Limb (tissue), 2 donors: Measurements from ENCODE around the gene FAM114A1.
A peak's percentile ranks its signal among the peaks of the same experiment; 100 is the strongest.
"Not testable (repeated sequence)": the region's sequence is repeated elsewhere in the genome, so short reads cannot be mapped to it uniquely, and the experiment has no call there.

ENCODE experiments used
- DNase-seq, 2 donors: peaks; one replicate each; pipeline ENCODE4 v3.0.0-alpha.2; 2016; ENCODE audit errors: extremely low spot score in 2 of 2

The FAM114A1 gene

DNA sequence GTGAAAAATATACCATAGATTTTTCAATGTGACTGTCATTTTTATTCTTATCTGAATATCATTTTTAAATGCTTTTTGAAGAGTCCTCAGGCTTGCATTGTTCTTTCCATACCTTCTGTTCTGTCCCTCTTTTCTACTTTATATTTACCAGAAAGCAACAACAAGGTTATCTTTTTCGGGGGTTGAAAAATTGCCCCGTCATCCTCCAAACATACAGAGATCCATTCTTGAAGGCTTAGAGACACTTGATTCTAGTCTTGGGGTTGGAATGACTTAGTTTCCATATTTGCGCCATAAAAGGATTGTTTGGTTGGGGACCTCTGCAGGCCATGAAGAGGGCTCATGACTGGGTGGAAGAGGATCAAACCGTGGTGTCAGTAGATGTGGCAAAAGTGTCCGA is 63.5 kb downstream of the FAM114A1 start:
- no peak for DNase-seq

DNA sequence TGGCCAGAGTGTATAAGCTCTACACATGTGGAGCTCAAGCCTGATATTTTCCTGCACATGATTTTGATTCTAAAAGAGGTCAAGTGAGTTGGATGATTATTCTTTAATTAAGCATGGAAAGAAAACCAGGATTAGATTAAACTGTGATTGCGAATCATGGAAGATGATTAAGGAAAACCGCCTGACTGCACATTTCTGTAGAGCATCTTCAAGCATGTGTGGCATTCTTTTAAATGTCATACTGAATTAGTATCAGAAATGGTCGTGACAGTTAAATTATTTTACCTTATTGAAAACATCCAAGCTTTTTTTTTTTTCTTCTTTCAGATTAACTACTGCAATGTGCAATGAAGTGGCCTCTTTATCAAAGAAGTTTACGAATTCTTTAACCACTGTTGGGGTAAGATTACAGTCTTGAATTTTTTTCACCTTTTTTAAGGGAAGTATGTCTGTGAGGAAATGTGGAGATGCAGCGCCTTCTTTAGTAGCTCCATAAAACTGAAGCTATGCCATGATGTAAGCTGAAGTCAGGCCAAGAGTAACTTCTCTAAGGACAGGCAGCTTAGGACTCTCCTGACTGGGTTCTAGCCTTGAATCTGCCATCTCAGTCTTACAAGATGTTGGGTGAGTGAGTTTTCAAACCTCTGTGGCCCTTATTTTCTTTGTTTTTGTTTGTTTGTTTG is 67.9 kb downstream of the FAM114A1 start:
- no peak for DNase-seq

DNA sequence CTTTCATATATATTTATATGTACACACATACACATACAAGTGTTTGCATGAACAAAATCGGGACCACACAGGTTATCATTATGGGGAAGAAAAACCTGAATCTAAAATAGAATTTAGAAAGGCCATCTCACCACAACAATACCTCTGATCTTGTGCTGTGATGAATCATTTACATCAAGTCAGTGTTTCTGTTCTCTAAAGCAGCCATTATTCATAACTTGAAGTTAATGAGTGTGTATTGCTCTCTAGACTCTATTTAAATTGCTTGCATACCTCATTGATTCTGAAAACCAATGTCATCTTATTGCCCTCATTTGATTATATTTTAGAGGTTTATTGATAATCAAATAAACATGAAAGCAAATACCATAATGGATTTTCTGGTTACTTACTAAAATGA is 71.6 kb downstream of the FAM114A1 start:
- no peak for DNase-seq

DNA sequence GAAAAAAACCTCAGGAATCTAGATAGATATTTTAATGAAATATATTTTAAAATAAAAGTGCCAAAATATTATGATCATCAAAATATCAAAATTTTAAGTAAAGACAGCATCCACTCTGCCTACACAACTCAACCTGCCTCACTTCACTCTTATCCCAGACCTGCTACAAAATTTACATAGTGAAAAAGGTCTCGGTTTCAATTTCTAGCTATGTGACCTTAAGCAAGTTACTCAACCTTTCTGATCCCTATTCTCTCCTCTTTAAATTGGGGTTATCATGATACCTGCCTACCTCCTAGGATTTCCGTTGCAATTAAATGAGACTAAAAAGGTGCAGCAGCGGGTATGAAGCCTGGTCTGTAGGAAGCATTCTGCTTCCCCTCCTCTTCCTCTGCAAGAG is 72.9 kb downstream of the FAM114A1 start:
- DNase-seq, result no peak

DNA sequence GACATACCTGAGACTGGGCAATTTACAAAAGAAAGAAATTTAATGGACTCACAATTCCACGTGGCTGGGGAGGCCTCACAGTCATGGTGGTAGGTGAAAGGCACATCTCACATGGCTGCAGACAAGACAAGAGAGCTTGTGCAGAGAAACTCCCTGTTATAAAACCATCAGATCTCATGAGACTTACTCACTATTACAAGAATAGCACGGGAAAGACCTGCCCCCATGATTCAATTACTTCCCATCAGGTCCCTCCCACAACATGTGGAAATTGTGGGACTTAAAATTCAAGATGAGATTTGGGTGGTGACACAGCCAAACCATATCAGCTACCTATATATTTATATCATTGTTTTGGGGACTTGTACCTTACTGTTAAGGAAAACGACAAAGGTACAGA is 74.3 kb downstream of the FAM114A1 start:
- DNase-seq, result not testable (repeated sequence)

DNA sequence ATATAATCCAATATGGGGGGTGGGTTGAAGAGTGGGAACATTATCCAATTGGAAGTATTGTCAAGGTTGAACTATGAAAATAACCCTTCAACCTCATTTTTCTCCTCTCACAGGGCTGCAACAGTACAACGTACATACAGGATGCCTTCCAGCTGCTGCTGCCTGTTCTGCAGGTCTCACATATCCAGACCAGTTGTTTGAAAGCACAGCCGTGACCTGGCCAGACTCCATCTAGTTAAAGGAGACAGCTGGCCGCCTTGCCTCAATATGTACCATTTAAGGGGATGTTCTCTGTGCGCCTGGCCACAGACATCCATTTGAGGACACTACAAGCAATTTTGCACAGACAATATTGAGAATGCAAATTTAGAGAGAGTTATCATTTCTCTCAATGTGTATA is 75.7 kb downstream of the FAM114A1 start:
- DNase-seq, result peak; percentile 58 to 80

DNA sequence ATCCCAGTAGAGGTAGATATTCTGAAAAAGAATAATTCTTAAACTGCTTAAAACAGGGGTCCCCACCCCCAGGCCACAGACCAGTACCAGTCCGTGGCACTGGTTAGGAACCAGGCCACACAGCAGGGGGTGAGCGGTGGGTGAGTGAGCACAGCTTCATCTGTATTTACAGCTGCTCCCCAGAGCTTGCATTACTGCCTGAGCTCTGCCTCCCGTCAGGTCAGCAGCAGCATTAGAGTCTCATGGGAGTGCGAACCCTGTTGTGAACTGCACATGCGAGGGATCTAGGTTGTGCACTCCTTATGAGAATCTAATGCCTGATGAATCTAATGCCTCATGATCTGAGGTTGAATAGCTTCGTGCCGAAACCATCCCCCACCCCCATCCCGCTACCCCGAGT is 76.8 kb downstream of the FAM114A1 start:
- no peak for DNase-seq

DNA sequence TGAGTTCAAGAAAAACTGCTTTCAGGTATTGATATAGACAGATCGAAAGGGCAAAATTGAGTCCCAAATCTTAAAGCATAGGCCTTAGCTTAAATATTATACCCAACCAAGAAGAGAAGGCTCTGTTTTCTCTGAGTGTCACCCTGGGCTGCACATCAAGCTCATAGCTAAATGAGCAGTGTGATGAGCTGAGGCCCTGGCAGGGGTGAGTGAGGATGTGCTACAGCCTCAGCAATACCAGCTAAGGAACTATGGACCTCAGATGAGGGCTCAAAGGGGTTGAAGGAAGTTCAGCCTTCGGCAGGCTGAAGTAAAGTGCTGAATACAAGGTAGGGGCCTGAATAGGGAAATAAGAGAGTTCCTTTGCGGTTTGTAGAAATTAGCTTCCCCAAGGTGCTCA is 79.3 kb downstream of the FAM114A1 start:
- DNase-seq, result no peak

DNA sequence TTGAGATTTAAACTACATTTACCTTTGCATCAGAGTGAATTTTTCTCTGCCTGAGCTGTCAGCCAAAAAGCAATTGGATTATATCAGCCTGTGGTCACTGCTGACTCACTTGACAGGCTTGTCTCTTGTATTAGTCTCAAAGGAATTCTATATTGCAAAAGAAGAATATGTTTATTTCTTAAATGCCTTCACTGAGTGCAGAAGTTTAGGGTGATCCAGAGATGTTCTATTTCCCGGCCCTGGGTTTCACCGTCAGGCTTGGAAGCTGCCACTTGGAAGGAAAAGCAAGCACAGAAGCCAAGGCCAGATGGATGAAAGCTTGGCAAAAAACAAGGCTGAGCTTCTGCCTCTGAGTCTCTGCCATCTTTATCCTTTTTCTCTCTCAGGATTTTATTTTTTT is 80.9 kb downstream of the FAM114A1 start:
- no peak for DNase-seq

DNA sequence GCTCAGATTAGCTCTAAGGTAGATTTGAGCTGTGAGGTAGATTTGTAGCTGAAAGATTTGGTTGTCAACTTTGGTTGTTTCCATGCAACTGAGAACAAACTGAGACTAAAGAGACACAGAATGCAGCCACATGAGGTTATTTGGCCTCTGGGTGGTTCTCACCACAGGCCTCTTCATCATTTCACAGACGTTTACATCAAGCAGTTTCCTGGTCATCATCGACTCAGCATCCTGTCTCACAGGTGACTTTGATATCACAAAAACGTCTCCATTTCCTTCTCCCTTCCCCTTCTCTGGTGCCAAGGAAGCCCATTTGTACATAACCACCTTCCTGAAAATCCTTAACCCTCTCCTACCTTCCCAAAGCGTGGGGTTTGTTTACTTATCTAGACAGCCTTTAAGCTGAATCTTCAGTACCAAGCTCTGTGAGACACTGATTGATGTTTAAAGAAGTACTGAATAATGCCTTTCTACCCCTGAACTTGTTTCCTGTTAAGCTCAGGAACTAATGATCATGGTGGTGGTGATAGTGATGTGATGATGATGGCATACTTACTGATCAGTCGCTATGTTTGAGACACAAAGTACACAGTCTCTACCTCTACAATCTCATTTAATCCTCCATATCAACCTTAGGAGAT is 81.9 kb downstream of the FAM114A1 start:
- DNase-seq, result no peak

DNA sequence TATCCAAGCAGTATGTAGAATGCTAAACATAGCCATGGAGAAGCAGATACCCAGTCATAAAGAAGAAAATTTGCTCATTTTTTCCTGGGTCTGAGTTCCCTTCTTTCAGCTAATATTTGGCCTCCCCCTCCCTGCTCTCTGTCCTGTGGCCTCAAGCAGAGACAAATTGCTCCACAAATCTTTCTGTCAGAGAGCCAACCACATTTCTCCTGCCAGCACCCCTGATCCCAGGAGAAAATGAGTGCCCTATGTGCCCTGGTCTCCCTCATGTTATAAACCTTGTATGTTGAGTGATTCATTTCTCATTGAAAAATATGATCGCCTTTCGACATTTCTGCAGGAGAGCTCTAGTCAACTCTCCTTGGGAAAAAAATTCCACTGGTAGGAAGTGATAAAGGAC is 82.6 kb downstream of the FAM114A1 start:
- no peak for DNase-seq

DNA sequence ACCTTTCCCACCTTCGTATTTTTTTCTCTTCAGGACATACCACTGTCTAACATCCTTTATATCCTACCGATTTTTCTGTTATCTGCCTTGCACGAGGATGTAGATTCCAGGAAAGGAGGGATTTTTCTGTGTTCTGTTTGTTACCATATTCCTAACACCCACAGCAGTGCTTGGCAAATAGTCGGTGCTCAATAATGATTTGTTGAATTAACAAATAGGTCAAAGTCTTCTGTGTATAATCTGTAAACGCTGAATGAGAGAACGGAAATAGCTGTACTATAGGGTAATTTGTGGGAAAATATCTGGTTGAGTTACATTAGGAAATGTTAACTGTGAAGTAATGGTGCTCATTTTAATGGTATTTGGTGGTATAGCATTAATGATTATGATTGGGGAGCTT is 83.1 kb downstream of the FAM114A1 start:
- no peak for DNase-seq

DNA sequence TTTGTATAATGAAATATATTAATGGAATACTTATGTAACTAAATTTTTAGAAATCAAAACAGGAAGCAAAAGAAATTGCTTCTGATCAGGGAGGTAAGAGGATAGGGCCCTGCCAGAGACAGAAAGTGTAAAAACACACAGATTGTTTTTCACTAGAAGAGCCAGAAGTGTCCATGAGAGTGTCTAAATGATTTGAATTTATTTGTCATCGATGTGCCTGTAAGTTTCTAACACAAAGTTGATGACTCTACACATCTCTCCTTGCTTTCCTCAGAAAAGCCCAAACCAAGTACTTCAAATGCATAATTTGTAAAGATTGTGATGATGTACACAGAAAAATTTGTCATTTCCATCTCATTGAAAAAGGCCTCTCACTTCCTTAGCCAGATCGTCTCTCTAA is 84.0 kb downstream of the FAM114A1 start:
- DNase-seq, result no peak

DNA sequence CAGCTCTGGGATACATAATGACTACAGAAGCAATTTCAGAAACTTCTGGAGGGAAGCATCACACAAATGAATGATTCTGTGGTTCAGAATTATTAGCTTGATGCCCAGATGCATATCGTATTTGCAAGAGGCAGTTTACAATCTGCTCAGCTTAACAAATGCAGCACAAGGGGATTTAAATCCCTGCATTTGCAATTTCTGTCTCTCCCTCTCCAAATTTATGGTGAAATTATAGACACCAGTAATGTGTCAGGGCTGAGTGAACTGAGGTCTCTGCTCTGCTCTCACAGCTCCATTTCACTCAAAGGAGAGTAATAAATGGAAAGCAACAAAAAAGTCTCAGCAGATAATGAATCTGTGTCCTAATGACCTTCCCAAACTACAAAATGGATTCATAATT is 84.4 kb downstream of the FAM114A1 start:
- DNase-seq, result no peak

DNA sequence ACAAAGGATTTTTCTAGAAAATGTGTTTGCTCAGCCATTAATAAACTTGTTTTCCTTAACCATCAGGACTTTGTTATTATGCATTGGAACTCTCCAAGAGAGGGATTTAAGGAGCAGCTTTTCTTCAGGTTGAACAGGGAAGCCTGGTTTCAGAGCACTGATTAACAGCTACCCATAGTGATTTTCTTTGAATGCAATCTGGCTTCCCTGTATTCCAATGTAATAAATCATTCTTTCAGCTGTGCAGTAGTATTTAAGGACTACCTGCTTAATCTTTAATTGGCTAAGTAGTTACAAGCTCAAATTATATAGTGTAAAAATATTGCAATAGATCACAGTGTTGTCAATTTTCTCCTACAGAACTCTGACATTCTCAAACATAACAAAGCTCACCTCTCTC is 87.1 kb downstream of the FAM114A1 start:
- no peak for DNase-seq

DNA sequence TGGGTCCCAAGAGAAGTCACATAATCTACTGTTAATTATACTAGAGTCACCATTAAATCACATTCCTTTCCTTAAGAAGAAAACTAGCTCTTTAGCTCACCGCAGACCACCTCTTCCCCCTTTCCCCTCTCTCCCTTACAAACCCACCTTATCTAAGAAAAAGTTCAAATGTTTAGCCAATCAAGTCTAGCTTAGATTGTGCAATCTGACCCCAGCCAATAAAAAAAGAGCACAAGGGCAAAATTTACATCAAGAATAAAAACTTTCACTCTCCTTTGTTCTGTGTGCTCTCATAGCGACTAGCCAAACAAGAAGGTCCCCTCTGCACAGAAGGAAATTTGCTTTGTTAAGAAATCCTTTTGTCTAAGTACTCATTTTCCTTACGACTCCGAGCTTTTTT is 88.4 kb downstream of the FAM114A1 start:
- no peak for DNase-seq

DNA sequence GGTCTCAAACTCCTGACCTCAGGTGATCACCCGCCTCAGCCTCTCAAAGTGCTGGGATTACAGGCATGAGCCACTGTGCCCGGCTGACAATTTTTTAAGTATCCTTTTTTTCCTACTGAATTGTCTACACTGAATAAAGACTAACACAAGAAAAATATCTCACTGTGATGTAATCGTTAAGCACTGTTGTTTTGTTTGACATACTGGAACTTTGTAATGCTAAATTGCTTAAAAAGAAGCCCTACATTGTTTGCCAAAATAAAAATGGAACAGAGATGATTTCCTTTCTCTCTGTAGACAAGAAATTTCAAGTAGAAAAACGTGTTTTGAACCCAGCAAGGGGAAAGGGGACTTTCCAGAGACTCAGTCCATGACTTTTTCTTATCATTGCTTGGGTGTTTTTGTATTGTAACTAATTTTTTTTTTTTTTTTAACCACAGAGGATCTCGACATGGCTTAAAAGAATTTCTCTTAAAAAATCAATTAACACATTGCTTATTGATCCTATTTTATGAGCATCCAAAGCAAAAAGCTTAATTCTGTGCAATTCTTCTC is 89.7 kb downstream of the FAM114A1 start:
- no peak for DNase-seq

DNA sequence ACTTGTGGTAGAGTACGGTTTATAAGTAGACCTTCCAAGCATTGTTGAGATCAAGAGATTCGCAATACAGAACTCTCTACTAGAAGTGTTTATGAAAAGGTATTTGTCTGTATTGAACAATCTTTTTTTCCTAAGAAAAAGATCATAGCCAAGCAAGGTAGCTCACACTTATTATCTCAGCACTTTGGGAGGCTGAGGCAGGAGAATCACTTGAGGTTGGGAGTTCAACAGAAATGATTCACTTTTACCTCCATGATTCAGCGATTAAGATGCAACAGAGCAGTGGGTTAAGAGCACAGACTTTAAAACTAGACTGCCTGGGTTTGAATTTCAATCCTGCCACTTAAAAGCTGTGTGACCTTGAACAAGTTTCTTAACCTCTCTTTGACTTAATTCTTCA is 90.3 kb downstream of the FAM114A1 start:
- no peak for DNase-seq

DNA sequence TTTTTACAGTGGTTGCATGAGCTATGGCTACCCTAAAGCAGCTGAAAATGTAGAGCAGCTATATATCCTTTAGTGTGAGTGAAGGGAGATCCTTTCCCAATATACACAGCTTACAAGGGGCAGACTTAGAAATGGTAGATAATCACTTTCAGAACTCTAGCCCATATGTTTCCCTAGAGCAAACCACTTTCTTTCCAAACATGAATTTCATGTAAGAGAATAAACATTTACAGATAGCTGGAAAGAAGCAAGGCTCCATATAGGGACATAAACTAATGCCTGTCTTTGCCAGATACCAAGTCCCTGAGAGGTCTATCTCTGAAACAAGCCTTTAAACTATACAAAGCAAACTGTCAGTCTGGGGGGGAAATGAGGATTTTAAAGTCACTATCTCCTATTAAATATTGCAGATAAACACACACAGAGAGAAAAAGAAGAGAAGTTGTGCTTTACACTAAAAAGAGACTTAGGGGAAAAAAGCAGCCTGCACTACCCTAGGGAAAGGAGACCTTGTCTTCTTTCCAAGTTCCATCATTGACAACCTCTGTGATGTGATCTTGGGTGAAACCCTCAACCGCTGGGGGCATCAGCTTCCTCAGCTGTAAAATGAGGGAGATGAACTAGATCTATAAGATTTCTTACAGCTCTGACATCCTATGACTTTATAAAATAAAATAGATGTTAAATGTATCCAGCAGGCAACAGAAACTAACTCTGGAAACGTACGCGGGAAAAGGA is 91.0 kb downstream of the FAM114A1 start:
- peak in 1 of 2 donors; percentile 54 for DNase-seq

DNA sequence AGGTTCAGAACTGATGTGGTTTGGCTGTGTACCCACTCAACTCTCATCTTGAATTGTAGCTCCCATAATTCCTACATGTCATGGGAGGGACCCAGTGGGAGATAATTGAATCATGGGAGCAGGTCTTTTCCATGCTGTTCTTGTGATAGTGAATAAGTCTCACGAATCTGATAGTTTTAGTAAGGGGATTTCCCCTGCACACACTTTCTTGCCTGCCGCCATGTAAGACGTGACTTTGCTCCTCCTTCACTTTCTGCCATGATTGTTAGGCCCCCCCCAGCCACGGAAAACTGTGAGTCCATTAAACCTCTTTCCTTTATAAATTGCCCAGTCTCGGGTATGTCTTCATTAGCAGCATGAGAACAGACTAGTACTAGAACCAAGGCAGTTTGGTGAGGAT is 91.6 kb downstream of the FAM114A1 start:
- not testable (repeated sequence) for DNase-seq

DNA sequence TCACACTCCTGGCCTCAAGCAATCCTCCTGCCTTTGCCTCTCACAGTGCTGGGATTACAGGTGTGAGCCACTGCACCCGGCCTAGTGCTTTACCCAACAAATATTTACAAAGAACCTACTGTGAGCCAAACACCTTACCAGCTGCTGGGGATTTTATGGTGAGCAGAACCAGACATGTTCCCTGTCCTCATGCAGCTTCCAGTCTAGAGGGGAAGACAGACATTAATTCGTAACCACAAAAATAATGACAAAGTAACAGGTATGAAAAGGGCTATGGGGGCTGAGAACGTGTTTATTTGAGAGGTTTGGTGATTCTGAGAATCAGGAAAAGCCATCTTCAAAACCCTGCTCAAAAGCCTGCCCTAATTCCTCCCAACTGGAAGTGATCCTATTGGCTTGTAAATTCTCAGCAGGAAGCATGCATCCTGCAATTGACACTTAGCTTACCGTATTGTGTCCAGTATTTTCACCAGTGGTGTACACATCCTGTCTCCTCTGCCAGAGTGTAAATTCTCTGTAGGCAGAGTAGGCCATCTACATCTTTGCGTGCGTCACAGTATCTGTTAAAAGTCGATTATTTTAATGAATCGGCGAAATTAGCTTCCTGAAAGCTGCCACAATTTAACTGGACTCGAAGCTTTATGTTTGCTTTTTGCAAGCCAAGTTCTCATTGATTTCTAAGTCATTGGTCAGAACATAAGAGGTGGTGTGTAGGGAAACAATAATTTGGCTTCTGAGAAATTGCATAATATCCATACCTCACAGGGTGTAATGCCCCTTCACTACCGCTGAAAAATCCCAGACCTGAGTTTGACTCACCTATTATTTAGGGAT is 97.6 kb downstream of the FAM114A1 start:
- no peak for DNase-seq

DNA sequence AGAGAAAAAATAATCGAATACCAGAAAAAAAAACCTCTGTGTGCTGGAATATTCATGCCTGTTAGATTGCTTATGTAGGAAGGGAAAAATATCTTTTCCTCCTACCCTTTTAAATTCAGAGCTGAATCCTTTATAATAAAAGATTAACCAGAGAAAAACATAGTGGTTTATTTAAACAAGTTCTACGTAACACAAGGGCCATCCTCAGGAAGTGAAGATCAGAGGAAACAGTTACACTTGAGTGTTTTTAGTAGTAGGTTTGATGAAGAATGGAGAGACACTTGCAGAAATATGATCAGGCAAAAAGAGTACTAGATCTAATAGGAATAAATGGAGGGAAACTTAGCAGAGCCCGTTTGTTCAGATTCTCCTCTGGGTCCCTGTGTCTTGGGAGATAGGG is 98.3 kb downstream of the FAM114A1 start:
- no peak for DNase-seq
